GM13976 (cell line): ENCODE data around the gene C1QTNF7.

Experiments
- DNase-seq: peaks from one replicate; pipeline ENCODE4 v3.0.0; 2012; ENCODE audit warnings: low spot score
- in situ Hi-C: fragments of 300-500 bp; cut with MboI; formaldehyde crosslinking; loops from one replicate; pipeline ENCODE4 v1.12.0; 2022; ENCODE audit warnings: low sequenced_read_pairs, mixed read lengths, inconsistent platforms; ENCODE audit not compliant: unreplicated experiment
- TF ChIP-seq, protein P1 (sequence below): IDR thresholded peaks from 2 replicates; pipeline ENCODE4 v1.5.1; 2012; ENCODE audit warnings: borderline replicate concordance, mild to moderate bottlenecking; ENCODE audit not compliant: insufficient read depth; ENCODE audit errors: extremely low read depth, missing control alignments, control extremely low read depth

The C1QTNF7 gene

DNA sequence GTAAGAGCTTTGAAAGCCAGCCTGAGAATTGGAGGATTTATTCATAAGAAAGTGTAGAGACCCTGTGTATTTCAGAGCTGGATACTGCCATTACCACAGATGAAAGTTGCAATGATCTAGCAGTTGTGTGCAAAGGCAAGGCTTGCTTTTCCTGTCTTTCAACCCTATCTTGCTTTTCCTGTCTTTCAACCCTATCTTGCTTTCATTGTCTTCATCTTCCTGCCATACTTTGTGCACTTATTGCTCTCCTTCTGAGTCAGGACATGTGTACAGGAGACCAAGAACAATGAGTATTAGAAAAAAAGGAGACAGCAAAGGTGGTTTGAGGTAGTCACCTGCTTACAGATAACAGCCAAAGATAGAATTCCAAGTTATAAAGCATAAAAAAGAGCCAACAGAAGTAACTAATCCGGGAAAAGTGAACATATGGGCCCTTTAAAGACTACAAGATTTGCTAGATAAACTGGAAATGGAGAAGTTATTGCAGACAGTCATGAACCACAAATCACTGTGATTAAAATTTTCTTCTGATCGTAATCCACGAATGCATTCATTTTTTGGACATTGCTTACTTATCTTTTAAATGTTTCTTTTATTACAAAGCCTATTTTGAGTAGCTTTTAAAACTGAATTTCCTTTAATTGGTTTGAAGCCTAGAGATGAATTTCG, 17.2 kb downstream of the C1QTNF7 start:
- in situ Hi-C loops: no loop called here
- no peak for DNase-seq
- TF ChIP-seq, protein P1, sequence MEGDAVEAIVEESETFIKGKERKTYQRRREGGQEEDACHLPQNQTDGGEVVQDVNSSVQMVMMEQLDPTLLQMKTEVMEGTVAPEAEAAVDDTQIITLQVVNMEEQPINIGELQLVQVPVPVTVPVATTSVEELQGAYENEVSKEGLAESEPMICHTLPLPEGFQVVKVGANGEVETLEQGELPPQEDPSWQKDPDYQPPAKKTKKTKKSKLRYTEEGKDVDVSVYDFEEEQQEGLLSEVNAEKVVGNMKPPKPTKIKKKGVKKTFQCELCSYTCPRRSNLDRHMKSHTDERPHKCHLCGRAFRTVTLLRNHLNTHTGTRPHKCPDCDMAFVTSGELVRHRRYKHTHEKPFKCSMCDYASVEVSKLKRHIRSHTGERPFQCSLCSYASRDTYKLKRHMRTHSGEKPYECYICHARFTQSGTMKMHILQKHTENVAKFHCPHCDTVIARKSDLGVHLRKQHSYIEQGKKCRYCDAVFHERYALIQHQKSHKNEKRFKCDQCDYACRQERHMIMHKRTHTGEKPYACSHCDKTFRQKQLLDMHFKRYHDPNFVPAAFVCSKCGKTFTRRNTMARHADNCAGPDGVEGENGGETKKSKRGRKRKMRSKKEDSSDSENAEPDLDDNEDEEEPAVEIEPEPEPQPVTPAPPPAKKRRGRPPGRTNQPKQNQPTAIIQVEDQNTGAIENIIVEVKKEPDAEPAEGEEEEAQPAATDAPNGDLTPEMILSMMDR: no peak

DNA sequence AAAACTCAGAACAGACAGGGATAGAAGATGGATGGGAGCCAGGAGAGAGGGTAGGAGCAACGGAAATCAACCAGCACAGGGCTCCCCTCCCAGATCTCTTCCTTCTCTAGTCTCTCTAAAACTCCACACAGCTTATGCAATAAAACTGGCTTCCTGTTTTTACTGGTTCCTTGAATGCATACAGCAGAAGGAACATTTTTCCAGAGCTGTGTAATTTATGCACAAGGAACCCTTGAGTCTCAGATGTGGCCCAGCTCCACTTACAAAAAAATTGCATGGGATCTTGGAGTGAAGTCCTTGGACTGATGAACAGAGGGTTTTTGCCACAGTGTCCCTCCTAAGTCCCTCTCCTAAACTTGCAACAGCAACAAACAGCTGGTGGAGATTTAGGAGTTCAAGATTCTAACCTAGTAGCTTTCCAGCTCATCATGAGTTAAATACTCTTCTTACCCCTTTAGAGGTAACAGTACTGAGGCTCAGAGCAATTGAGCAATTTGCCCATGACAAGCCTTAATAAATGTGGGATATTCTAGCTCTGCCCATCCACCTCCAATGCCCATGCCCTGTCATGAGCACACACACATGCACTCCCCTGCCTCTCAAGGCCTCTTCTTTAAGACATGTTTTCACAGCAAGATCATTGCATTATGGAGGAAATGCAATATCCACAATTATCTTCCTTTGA, 23.5 kb downstream of the C1QTNF7 start:
- no peak for DNase-seq
- TF ChIP-seq, protein P1: no peak
- in situ Hi-C loops: loop anchor here (10.0 kb wide), 1 partner anchor 217 kb away; no protein-coding TSS in a partner anchor

DNA sequence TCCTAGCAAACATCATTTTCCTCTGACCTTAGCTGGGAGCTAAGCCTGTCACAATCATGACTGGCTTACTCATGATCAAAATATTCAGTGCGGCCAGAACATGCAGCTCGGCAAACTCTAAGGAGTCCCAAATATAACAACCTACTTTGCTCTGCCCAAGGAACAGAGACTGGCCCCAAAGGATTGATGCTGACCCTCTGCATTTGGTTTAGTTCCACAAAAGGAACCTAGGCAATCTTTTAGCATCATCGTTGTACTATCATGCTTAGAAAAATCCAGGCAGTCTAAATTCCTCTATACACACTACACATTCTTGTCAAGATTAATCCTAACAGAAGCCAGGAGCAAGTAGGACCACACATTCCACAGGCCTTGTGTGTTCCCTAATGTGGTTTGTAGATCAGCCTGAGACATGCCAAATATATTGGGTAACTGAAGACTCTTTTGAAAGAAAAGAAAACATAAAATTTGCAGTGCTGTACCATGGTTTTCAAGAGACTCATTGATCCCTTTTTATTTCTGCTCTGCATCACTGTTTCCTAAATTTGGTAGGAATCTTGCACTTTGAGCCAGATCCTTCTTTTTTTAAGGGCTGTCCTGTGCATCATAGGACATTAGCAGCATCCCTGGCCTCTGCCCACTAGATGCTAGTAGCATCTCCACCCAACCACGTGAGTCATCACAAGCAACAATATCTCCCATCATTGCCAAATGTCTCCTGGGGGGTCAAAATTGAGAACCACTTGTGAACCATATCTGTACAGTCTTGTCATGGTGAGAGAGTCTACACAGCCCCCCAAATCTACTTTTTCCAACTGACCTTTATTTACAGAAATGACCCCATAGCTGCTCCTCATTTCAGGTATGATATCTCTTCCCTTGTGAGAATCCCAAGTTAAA, 24.3 kb downstream of the C1QTNF7 start:
- no peak for DNase-seq
- in situ Hi-C loops: loop anchor here (10.0 kb wide), 1 partner anchor 217 kb away; no protein-coding TSS in a partner anchor
- TF ChIP-seq, protein P1: no peak

GRCh38 chr4:15455290-15455689, 27.5 kb downstream of the C1QTNF7 start:
- in situ Hi-C loops: loop anchor here (10.0 kb wide), 1 partner anchor 220 kb away; no protein-coding TSS in a partner anchor
- TF ChIP-seq, protein P1: no peak
- DNase-seq: no peak

DNA sequence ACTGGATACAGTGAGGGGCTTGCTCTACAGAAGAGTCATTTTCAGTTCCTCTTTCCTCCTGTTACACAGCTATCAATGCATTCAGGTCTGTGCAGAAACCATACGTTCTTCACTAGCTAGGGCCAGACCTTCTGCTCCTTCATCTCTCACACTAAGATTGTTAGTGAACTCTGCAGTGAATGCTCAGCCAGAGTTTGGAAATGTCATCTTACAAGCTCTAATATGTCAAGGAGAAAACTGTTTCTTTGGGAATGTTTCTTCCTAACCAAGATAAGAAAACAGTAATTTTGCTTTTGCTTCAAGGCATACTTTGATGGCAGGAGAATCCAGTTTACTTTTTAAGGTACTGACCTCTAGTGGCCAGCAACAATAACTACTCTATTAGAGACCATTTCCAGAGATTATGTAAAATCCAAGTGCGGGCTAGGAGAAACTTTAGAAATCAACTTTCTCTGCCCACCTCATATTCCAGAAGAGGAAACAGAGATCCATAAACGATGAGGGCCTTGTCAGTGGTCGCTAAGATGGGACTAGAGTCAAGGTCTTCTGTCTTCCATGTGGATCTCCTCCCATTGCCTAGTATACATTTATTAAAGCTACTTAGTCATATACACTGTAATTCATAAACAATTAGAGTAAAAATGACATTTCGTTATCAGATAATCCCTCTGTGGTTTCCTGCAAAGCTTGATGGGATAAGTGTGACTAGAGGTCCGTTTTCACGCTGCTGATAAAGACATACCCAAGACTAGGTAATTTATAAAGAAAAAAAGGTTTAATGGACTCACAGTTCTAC, 29.8 kb downstream of the C1QTNF7 start:
- peak; percentile 29 for DNase-seq

More for the DNA sequence above, 29.8 kb downstream of the C1QTNF7 start:
- in situ Hi-C loops: loop anchor here (10.0 kb wide), 1 partner anchor 223 kb away; no protein-coding TSS in a partner anchor
- TF ChIP-seq, protein P1: peak; percentile 44
